Stimulated activated CD4-positive, alpha-beta T cell treated with anti-CD3 and anti-CD28 coated beads, Interleukin-15, amount 100 ng/mL, for 1 hour (primary cell): ENCODE measurements around the gene PRPF40B.
"Not testable (repeated sequence)": the region's sequence is repeated elsewhere in the genome, so short reads cannot be mapped to it uniquely, and the experiment has no call there.

Experiments
- DNase-seq, 2 donors: peaks; one replicate each; pipeline ENCODE4 v3.0.0-alpha.2; 2020; ENCODE audit warnings: low read depth in 1 of 2, low spot score in 1 of 2

Gene PRPF40B

GRCh38 chr12:49623142-49623904 lies at the start of gene PRPF40B:
TSS of gene PRPF40B (plus strand) at chr12:49623561. CDS start at chr12:49623591, 30 bp downstream.
- DNase-seq: peak; percentile 79

GRCh38 chr12:49577589-49578315 lies 45.6 kb upstream of the PRPF40B start:
- no peak for DNase-seq

GRCh38 chr12:49578471-49579112 lies 44.8 kb upstream of the PRPF40B start:
- no peak for DNase-seq

GRCh38 chr12:49580572-49581535 lies 42.5 kb upstream of the PRPF40B start:
- peak in 1 of 2 donors; percentile 15 for DNase-seq

GRCh38 chr12:49582201-49582600 lies 41.2 kb upstream of the PRPF40B start:
- DNase-seq: no peak

- no peak for DNase-seq
These were observed 40.5 kb upstream of the PRPF40B start for GRCh38 chr12:49582850-49583249.

- DNase-seq: no peak
These were observed 39.8 kb upstream of the PRPF40B start for GRCh38 chr12:49583366-49584094.

- no peak for DNase-seq
These were observed 38.8 kb upstream of the PRPF40B start for GRCh38 chr12:49584591-49584990.

- no peak for DNase-seq
These were observed 37.6 kb upstream of the PRPF40B start for GRCh38 chr12:49585477-49586459.

- DNase-seq: no peak
These were observed 36.0 kb upstream of the PRPF40B start for GRCh38 chr12:49587174-49587908.

- no peak for DNase-seq
These were observed 35.1 kb upstream of the PRPF40B start for GRCh38 chr12:49588281-49588680.

GRCh38 chr12:49588721-49589516 lies 34.4 kb upstream of the PRPF40B start:
- DNase-seq: no peak

- DNase-seq: no peak
These were observed 24.8 kb upstream of the PRPF40B start for GRCh38 chr12:49598527-49598926.

GRCh38 chr12:49599961-49600360 lies 23.4 kb upstream of the PRPF40B start:
- no peak for DNase-seq

- DNase-seq: no peak
These were observed 19.6 kb upstream of the PRPF40B start for GRCh38 chr12:49603721-49604120.

GRCh38 chr12:49604856-49605255 lies 18.5 kb upstream of the PRPF40B start:
- no peak for DNase-seq

GRCh38 chr12:49605539-49605938 lies 17.8 kb upstream of the PRPF40B start, which contains the start of gene FAM186B:
TSS of gene FAM186B (minus strand) at chr12:49605639. CDS start at chr12:49605477, 162 bp downstream.
- not testable (repeated sequence) for DNase-seq
